Frontal cortex (tissue), 4 donors: Measurements from ENCODE around the gene CD8A. TPM values are rescaled to one million over a fixed set of nuclear protein-coding genes. Genes with fewer than 3 reads are reported as not detected.

ENCODE experiments used
- DNase-seq, 2 donors: peaks; one replicate each; pipeline ENCODE4 v3.0.0; 2012; ENCODE audit warnings: low spot score in 2 of 2
- FAIRE-seq: peaks from 2 replicates; lab custom pipeline; 2012; peaks lifted over from hg19 to GRCh38; lab: Jason Lieb, UNC
- total RNA-seq: library from RNA; depleted of rRNA; stranded (reverse); fragments of >200 nt; gene quantifications from one replicate; pipeline ENCODE4 v1.2.3, GENCODE V29; 2014
- donor health status: control.
- donor health status: control.
- donor health status: control.

CD8A gene
- total RNA-seq, 1 donor from 2014 or later = 1.2 TPM

GRCh38 chr2:86783615-86784339 lies 6.9 kb downstream of the CD8A start:
- no peak for DNase-seq
- no peak for FAIRE-seq

GRCh38 chr2:86782748-86783147 lies 8.0 kb downstream of the CD8A start:
- DNase-seq (no peak), FAIRE-seq (no peak)

- FAIRE-seq (no peak), DNase-seq (no peak)
These were observed 9.3 kb downstream of the CD8A start for GRCh38 chr2:86781363-86781762.

GRCh38 chr2:86779971-86780370 lies 10.7 kb downstream of the CD8A start:
- no peak for FAIRE-seq
- DNase-seq = no peak

GRCh38 chr2:86778957-86779356 lies 11.8 kb downstream of the CD8A start:
- FAIRE-seq = no peak
- DNase-seq = no peak

GRCh38 chr2:86776532-86776931 lies 14.2 kb downstream of the CD8A start:
- FAIRE-seq = no peak
- DNase-seq = no peak

GRCh38 chr2:86775338-86775737 lies 15.4 kb downstream of the CD8A start:
- DNase-seq (no peak), FAIRE-seq (no peak)

- FAIRE-seq (no peak), DNase-seq (no peak)
These were observed 15.9 kb downstream of the CD8A start for GRCh38 chr2:86774862-86775261.

GRCh38 chr2:86772611-86773010 lies 18.1 kb downstream of the CD8A start:
- FAIRE-seq (no peak), DNase-seq (no peak)

- no peak for DNase-seq
- FAIRE-seq = no peak
These were observed 19.9 kb downstream of the CD8A start for GRCh38 chr2:86770816-86771301.

GRCh38 chr2:86769838-86770237 lies 20.9 kb downstream of the CD8A start:
- no peak for DNase-seq
- FAIRE-seq = no peak

- FAIRE-seq (no peak), DNase-seq (no peak)
These were observed 22.3 kb downstream of the CD8A start for GRCh38 chr2:86768189-86768949.

- no peak for FAIRE-seq
- DNase-seq = no peak
These were observed 25.4 kb downstream of the CD8A start for GRCh38 chr2:86765310-86765695.

GRCh38 chr2:86764661-86765309 lies 25.9 kb downstream of the CD8A start:
- no peak for FAIRE-seq

GRCh38 chr2:86760371-86760770 lies 30.3 kb downstream of the CD8A start:
- no peak for FAIRE-seq
- DNase-seq = no peak

More at GRCh38 chr2:86764661-86765309, 25.9 kb downstream of the CD8A start:
- no peak for DNase-seq

- no peak for FAIRE-seq
- DNase-seq = no peak
These were observed 32.3 kb downstream of the CD8A start for GRCh38 chr2:86758405-86758804.

- FAIRE-seq (no peak), DNase-seq (no peak)
These were observed 37.1 kb downstream of the CD8A start for GRCh38 chr2:86753606-86754005.

- DNase-seq (no peak), FAIRE-seq (no peak)
These were observed 37.8 kb downstream of the CD8A start for GRCh38 chr2:86752934-86753333.

- DNase-seq (no peak), FAIRE-seq (no peak)
These were observed 38.9 kb downstream of the CD8A start for GRCh38 chr2:86751778-86752177.

- FAIRE-seq (no peak), DNase-seq (no peak)
These were observed 40.4 kb downstream of the CD8A start for GRCh38 chr2:86750240-86750839.
